ENCODE results near the gene RPL28.

The RPL28 gene

DNA sequence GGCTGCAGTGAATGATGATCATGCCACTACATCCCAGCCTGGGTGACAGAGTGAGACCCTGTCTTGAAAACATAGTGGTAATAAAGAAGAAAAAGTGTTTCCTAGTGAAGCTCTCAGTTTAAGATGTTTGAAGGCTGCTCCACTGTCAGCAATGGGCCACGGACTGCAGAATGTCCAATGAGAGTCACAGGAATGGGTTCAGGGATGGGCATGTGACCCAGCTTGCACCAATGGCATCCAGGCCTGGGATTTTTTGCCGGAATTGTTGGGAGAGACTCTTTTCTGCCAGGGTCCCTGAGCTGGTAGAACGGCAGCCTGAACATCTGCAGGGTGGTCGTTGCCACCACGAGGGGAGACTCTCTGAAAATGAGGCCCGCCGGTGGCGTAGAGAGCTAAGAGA, 51.1 kb downstream of the RPL28 start:
- Histone ChIP-seq H3K4me1 (ENCODE audit: insufficient read depth, low read length) (no peaks in the 10 kb centered on the region), H4K20me1 (ENCODE audit: insufficient read depth, low read length) (peaks cover 12% of the 10 kb centered on the region), H3K4me2 (ENCODE audit: insufficient read depth, low read length) (no peak overlapping the region), H3K79me2 (ENCODE audit: insufficient read depth, low read length) (no peaks in the 10 kb centered on the region), H3K9me3 (ENCODE audit: insufficient read depth, low read length, severe bottlenecking) (no peaks in the 10 kb centered on the region), H3K36me3 (ENCODE audit: insufficient read depth, low read length) (no peaks in the 10 kb centered on the region), H3K27me3 (ENCODE audit: insufficient read depth, low read length, poor library complexity) (peaks cover 6% of the 10 kb centered on the region), H3K27ac (ENCODE audit: low read length) (no peak overlapping the region), H3K9ac (ENCODE audit: low read depth, low read length) (no peak overlapping the region), H2AFZ (ENCODE audit: low read depth, low read length) (no peak overlapping the region), H3K4me3 (ENCODE audit: low read depth in 1 of 2, low read length in 2 of 2) (no peak overlapping the region)
- no peak for DNase-seq
- no peak for ATAC-seq (ENCODE audit: insufficient read depth, low read depth)
- TF ChIP-seq, protein P1, sequence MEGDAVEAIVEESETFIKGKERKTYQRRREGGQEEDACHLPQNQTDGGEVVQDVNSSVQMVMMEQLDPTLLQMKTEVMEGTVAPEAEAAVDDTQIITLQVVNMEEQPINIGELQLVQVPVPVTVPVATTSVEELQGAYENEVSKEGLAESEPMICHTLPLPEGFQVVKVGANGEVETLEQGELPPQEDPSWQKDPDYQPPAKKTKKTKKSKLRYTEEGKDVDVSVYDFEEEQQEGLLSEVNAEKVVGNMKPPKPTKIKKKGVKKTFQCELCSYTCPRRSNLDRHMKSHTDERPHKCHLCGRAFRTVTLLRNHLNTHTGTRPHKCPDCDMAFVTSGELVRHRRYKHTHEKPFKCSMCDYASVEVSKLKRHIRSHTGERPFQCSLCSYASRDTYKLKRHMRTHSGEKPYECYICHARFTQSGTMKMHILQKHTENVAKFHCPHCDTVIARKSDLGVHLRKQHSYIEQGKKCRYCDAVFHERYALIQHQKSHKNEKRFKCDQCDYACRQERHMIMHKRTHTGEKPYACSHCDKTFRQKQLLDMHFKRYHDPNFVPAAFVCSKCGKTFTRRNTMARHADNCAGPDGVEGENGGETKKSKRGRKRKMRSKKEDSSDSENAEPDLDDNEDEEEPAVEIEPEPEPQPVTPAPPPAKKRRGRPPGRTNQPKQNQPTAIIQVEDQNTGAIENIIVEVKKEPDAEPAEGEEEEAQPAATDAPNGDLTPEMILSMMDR (IDR thresholded peaks at IDR 0.05; ENCODE audit: borderline replicate concordance, extremely low read depth, low read length, poor library complexity, severe bottlenecking), result no peak
- no peak for TF ChIP-seq EZH2 (IDR thresholded peaks at IDR 0.05; ENCODE audit: borderline replicate concordance, low read depth, low read length, severe bottlenecking)

GRCh38 chr19:55437410-55437809, 51.7 kb downstream of the RPL28 start:
- peak; percentile 79 for ATAC-seq (ENCODE audit: insufficient read depth, low read depth)
- peak; percentile 54 for DNase-seq
- Histone ChIP-seq H3K79me2 (ENCODE audit: insufficient read depth, low read length) (no peaks in the 10 kb centered on the region), H3K4me1 (ENCODE audit: insufficient read depth, low read length) (no peaks in the 10 kb centered on the region), H3K4me2 (ENCODE audit: insufficient read depth, low read length) (no peak overlapping the region), H3K27ac (ENCODE audit: low read length) (no peak overlapping the region), H3K9ac (ENCODE audit: low read depth, low read length) (no peak overlapping the region), H3K36me3 (ENCODE audit: insufficient read depth, low read length) (no peaks in the 10 kb centered on the region), H3K27me3 (ENCODE audit: insufficient read depth, low read length, poor library complexity) (peaks cover 9% of the 10 kb centered on the region), H3K9me3 (ENCODE audit: insufficient read depth, low read length, severe bottlenecking) (no peaks in the 10 kb centered on the region), H3K4me3 (ENCODE audit: low read depth in 1 of 2, low read length in 2 of 2) (no peak overlapping the region), H4K20me1 (ENCODE audit: insufficient read depth, low read length) (peaks cover 12% of the 10 kb centered on the region), H2AFZ (ENCODE audit: low read depth, low read length) (no peak overlapping the region)
- no peak for TF ChIP-seq EZH2 (IDR thresholded peaks at IDR 0.05; ENCODE audit: borderline replicate concordance, low read depth, low read length, severe bottlenecking)
- TF ChIP-seq, protein P1 (IDR thresholded peaks at IDR 0.05; ENCODE audit: borderline replicate concordance, extremely low read depth, low read length, poor library complexity, severe bottlenecking), result no peak

DNA sequence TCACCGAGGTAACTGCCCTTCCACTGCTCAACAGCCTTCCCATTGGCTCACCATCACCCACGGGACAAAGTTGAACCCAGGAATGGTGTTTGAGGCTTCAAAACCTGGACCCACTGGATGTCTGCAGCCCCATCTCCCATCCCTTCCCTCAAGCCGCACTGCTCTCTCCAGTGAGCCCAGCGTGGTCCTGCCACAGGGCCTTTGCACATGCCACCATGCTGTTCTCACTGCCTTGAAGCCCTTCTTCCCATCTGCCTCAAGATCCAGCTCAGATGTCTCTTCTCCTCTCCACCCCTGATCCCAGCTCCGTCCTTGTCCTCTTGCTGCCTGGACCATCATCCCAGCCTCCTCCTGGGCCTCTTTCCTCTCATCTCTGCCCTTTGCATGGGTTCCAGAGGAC, 53.3 kb downstream of the RPL28 start:
- DNase-seq (no peak), ATAC-seq (ENCODE audit: insufficient read depth, low read depth) (no peak)
- Histone ChIP-seq H4K20me1 (ENCODE audit: insufficient read depth, low read length) (peaks cover 12% of the 10 kb centered on the region), H3K27me3 (ENCODE audit: insufficient read depth, low read length, poor library complexity) (peaks cover 24% of the 10 kb centered on the region), H3K27ac (ENCODE audit: low read length) (no peak overlapping the region), H3K9ac (ENCODE audit: low read depth, low read length) (no peak overlapping the region), H3K4me2 (ENCODE audit: insufficient read depth, low read length) (no peak overlapping the region), H3K79me2 (ENCODE audit: insufficient read depth, low read length) (no peaks in the 10 kb centered on the region), H3K36me3 (ENCODE audit: insufficient read depth, low read length) (no peaks in the 10 kb centered on the region), H3K4me1 (ENCODE audit: insufficient read depth, low read length) (peaks cover 12% of the 10 kb centered on the region), H3K4me3 (ENCODE audit: low read depth in 1 of 2, low read length in 2 of 2) (no peak overlapping the region), H2AFZ (ENCODE audit: low read depth, low read length) (no peak overlapping the region), H3K9me3 (ENCODE audit: insufficient read depth, low read length, severe bottlenecking) (no peaks in the 10 kb centered on the region)
- TF ChIP-seq, protein P1 (IDR thresholded peaks at IDR 0.05; ENCODE audit: borderline replicate concordance, extremely low read depth, low read length, poor library complexity, severe bottlenecking), result no peak
